Measurements from ENCODE around the gene LYPD6B.

GRCh38 chr2:149191915-149192314, 153.4 kb downstream of the LYPD6B start:
- TF ChIP-seq POLR2AphosphoS5 (IDR thresholded peaks at IDR 0.05; ENCODE audit: borderline replicate concordance, low read depth, low read length) (no peak), EZH2 (IDR thresholded peaks at IDR 0.05) (no peak), FOXP2 (optimal IDR thresholded peaks at IDR 0.05; ENCODE audit: control extremely low read depth, extremely low read length, insufficient read depth) (no peak)
